ENCODE results near the gene RBM47.
"Not testable (repeated sequence)": the region's sequence is repeated elsewhere in the genome, so short reads cannot be mapped to it uniquely, and the experiment has no call there.

RBM47 gene

GRCh38 chr4:40437741-40438383, 191.8 kb downstream of the RBM47 start:
- H3K4me3 ChIP-seq (ENCODE audit: control insufficient read depth, low read depth, low read length) = no peak overlapping the region
- TF ChIP-seq CTCF (IDR thresholded peaks at IDR 0.05; ENCODE audit: control insufficient read depth, insufficient read depth, low read depth, low read length, missing control alignments) = no peak
- DNase-seq (ENCODE audit: low read depth) = no peak

- not testable (repeated sequence) for DNase-seq (ENCODE audit: low read depth); H3K4me3 ChIP-seq (ENCODE audit: control insufficient read depth, low read depth, low read length)
Measured at GRCh38 chr4:40435306-40435705, 194.4 kb downstream of the RBM47 start.

GRCh38 chr4:40434126-40434687, 195.5 kb downstream of the RBM47 start:
- DNase-seq (ENCODE audit: low read depth) = no peak
- no peak for TF ChIP-seq CTCF (IDR thresholded peaks at IDR 0.05; ENCODE audit: control insufficient read depth, insufficient read depth, low read depth, low read length, missing control alignments)
- H3K4me3 ChIP-seq (ENCODE audit: control insufficient read depth, low read depth, low read length) = no peak overlapping the region

- no peak for TF ChIP-seq CTCF (IDR thresholded peaks at IDR 0.05; ENCODE audit: control insufficient read depth, insufficient read depth, low read depth, low read length, missing control alignments)
- H3K4me3 ChIP-seq (ENCODE audit: control insufficient read depth, low read depth, low read length) = no peak overlapping the region
- DNase-seq (ENCODE audit: low read depth) = no peak
Measured at GRCh38 chr4:40432504-40432903, 197.2 kb downstream of the RBM47 start.

GRCh38 chr4:40427871-40428270, 201.8 kb downstream of the RBM47 start:
- H3K4me3 ChIP-seq (ENCODE audit: control insufficient read depth, low read depth, low read length); DNase-seq (ENCODE audit: low read depth): not testable (repeated sequence)

GRCh38 chr4:40427128-40427527, 202.5 kb downstream of the RBM47 start:
- no peak for TF ChIP-seq CTCF (IDR thresholded peaks at IDR 0.05; ENCODE audit: control insufficient read depth, insufficient read depth, low read depth, low read length, missing control alignments)
- no peak overlapping the region for H3K4me3 ChIP-seq (ENCODE audit: control insufficient read depth, low read depth, low read length)
- DNase-seq (ENCODE audit: low read depth) = no peak

- no peak for TF ChIP-seq CTCF (IDR thresholded peaks at IDR 0.05; ENCODE audit: control insufficient read depth, insufficient read depth, low read depth, low read length, missing control alignments)
- no peak for DNase-seq (ENCODE audit: low read depth)
Measured at GRCh38 chr4:40425799-40426574, 203.7 kb downstream of the RBM47 start.

More at GRCh38 chr4:40425799-40426574, 203.7 kb downstream of the RBM47 start:
- no peak overlapping the region for H3K4me3 ChIP-seq (ENCODE audit: control insufficient read depth, low read depth, low read length)
